Right atrium auricular region (tissue), 2 donors: Measurements from ENCODE around the gene SELENOH. TPM values are rescaled to one million over a fixed set of nuclear protein-coding genes. Genes with fewer than 3 reads are reported as not detected.
"Not testable (repeated sequence)": the region's sequence is repeated elsewhere in the genome, so short reads cannot be mapped to it uniquely, and the experiment has no call there.

ENCODE experiments used
- DNase-seq: peaks from one replicate; pipeline ENCODE4 v3.0.0-alpha.2; 2019; ENCODE audit warnings: low spot score
- H3K27ac ChIP-seq, 2 donors: fragments of 200-600 bp; sonication (generic); 1 replicate in 1 of 2; 2 replicates in 1 of 2; pipeline ENCODE4 v1.5.1; 2016 to 2019
- H3K27me3 ChIP-seq, 2 donors: fragments of 200-600 bp; sonication (generic); one replicate each; pipeline versions ENCODE4 v1.5.1 to v1.6.0; 2017 to 2019
- H3K36me3 ChIP-seq: fragments of 200-600 bp; sonication (generic); one replicate; pipeline ENCODE4 v1.5.1; 2016
- H3K4me1 ChIP-seq, 2 donors: fragments of 200-600 bp; sonication (generic); one replicate each; pipeline versions ENCODE4 v1.5.1 to v1.6.0; 2017 to 2019
- H3K4me3 ChIP-seq, 2 donors: fragments of 200-600 bp; sonication (generic); 1 replicate in 1 of 2; 2 replicates in 1 of 2; pipeline ENCODE4 v1.5.1; 2017 to 2019; ENCODE audit warnings: mild to moderate bottlenecking in 1 of 2, moderate library complexity in 1 of 2
- H3K9me3 ChIP-seq, 2 donors: fragments of 200-600 bp; sonication (generic); one replicate each; pipeline ENCODE4 v1.5.1; 2019
- CTCF ChIP-seq, 2 donors: fragments of 200-600 bp; sonication (generic); IDR thresholded peaks; one replicate each; pipeline ENCODE4 v1.5.1; 2019; ENCODE audit warnings: antibody characterized with exemption in 2 of 2
- total RNA-seq, 2 donors: library from RNA; depleted of rRNA; stranded (reverse); fragments of >200 nt; gene quantifications; one replicate each; pipeline ENCODE4 v1.1.0, GENCODE V29; 2016

Gene SELENOH
- total RNA-seq, 2 donors from 2014 or later = 147 to 159 TPM

- H3K36me3 ChIP-seq = peaks cover 38% of the 10 kb centered on the region
- no peaks in the 10 kb centered on the region for H3K4me1 ChIP-seq
- H3K27me3 ChIP-seq = no peaks in the 10 kb centered on the region
- no peak overlapping the region for H3K27ac ChIP-seq
- no peak for DNase-seq
- H3K9me3 ChIP-seq = no peaks in the 10 kb centered on the region
- no peak for TF ChIP-seq CTCF (IDR thresholded peaks at IDR 0.05)
- no peak overlapping the region for H3K4me3 ChIP-seq
These were observed 36.4 kb upstream of the SELENOH start for GRCh38 chr11:57704932-57705331.

GRCh38 chr11:57705432-57705831 lies 35.9 kb upstream of the SELENOH start:
- H3K27ac ChIP-seq, H3K4me3 ChIP-seq, H3K4me1 ChIP-seq, H3K9me3 ChIP-seq, H3K27me3 ChIP-seq, DNase-seq: not testable (repeated sequence)
- H3K36me3 ChIP-seq = peaks cover 33% of the 10 kb centered on the region

GRCh38 chr11:57709802-57710367 lies 31.4 kb upstream of the SELENOH start:
- TF ChIP-seq CTCF (IDR thresholded peaks at IDR 0.05) = no peak
- peaks cover 0 to 30% of the 10 kb centered on the region in 2 donors for H3K4me1 ChIP-seq
- no peak overlapping the region for H3K4me3 ChIP-seq
- H3K27me3 ChIP-seq = no peaks in the 10 kb centered on the region
- H3K9me3 ChIP-seq = no peaks in the 10 kb centered on the region
- peaks cover 3% of the 10 kb centered on the region for H3K36me3 ChIP-seq
- no peak for DNase-seq
- H3K27ac ChIP-seq = no peak overlapping the region

- Histone ChIP-seq H3K27me3 (no peaks in the 10 kb centered on the region), H3K9me3 (no peaks in the 10 kb centered on the region), H3K27ac (peak within 1 kb of the TSS; percentile 86 to 88), H3K4me1 (peaks cover 0 to 33% of the 10 kb centered on the region in 2 donors), H3K4me3 (peak within 1 kb of the TSS; percentile 78 to 92), H3K36me3 (no peaks in the 10 kb centered on the region)
- DNase-seq = peak; percentile 63
- no peak for TF ChIP-seq CTCF (IDR thresholded peaks at IDR 0.05)
These were observed 29.7 kb upstream of the SELENOH start, which contains the start of gene MED19 for GRCh38 chr11:57711414-57712255. Gene MED19 (minus strand): TSS chr11:57712215. CDS start chr11:57712179, 36 bp downstream.

GRCh38 chr11:57712256-57713150 lies 28.8 kb upstream of the SELENOH start, which contains the start of gene TMX2:
Gene TMX2 (plus strand): TSS chr11:57712593. CDS start chr11:57712619, 26 bp downstream.
- H3K4me1 ChIP-seq = peaks cover 0 to 33% of the 10 kb centered on the region in 2 donors
- DNase-seq = peak; percentile 94
- H3K27ac ChIP-seq = peak within 1 kb of the TSS; percentile 86 to 88
- H3K36me3 ChIP-seq = no peaks in the 10 kb centered on the region
- H3K4me3 ChIP-seq = peak within 1 kb of the TSS; percentile 78 to 92
- H3K9me3 ChIP-seq = no peaks in the 10 kb centered on the region
- no peak for TF ChIP-seq CTCF (IDR thresholded peaks at IDR 0.05)
- H3K27me3 ChIP-seq = no peaks in the 10 kb centered on the region
